ENCODE measurements around the gene MKRN1. TPM values are rescaled to one million over a fixed set of nuclear protein-coding genes. Genes with fewer than 3 reads are reported as not detected.
"Not testable (repeated sequence)": the region's sequence is repeated elsewhere in the genome, so short reads cannot be mapped to it uniquely, and the experiment has no call there.

MKRN1 gene
- polyA plus RNA-seq, 1 donor (not counting 4 experiments of a cell fraction or from before 2014, with no cell fraction given), result 52.9 TPM

DNA sequence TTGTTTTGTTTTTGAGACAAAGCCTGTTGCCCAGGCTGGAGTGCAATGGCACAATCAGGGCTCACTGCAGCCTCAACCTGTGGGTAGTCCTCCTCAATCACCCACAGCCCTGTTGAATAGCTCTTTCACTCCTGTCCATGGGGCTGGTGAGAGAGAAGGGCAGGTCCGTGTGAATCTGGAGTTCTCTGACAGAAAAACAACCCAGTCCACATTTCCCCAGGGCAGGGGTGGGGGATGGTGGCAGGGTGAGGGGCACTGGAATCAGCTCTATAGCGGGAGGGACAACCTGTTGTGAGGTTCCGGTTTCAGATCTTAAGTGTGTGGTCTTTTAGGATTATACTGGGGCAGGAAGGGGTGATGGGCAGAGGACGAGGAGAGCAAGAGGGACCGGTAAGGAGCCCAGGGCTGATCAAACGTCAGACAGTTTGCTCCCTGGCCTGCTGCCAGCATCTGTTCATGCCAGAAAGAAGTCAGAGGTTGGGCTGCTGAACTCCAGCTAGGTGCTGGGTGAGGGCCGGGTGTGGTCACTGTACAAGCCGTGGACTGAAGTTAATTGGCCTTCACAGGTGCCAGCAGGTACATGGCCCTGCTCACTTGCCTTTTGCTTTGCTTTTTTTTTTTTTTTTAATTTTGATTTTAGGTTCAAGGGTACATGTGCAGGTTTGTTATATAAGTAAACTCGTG, 33.2 kb upstream of the MKRN1 start:
- no peak for TF ChIP-seq EZH2 (IDR thresholded peaks at IDR 0.05; ENCODE audit: low read length)
- TF ChIP-seq, protein P1, sequence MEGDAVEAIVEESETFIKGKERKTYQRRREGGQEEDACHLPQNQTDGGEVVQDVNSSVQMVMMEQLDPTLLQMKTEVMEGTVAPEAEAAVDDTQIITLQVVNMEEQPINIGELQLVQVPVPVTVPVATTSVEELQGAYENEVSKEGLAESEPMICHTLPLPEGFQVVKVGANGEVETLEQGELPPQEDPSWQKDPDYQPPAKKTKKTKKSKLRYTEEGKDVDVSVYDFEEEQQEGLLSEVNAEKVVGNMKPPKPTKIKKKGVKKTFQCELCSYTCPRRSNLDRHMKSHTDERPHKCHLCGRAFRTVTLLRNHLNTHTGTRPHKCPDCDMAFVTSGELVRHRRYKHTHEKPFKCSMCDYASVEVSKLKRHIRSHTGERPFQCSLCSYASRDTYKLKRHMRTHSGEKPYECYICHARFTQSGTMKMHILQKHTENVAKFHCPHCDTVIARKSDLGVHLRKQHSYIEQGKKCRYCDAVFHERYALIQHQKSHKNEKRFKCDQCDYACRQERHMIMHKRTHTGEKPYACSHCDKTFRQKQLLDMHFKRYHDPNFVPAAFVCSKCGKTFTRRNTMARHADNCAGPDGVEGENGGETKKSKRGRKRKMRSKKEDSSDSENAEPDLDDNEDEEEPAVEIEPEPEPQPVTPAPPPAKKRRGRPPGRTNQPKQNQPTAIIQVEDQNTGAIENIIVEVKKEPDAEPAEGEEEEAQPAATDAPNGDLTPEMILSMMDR (optimal IDR thresholded peaks at IDR 0.05 in 1 of 3, IDR thresholded peaks at IDR 0.05 in 1 of 3, conservative IDR thresholded peaks at IDR 0.05 in 1 of 3; ENCODE audit: extremely low read depth in 1 of 3, insufficient read depth in 2 of 3, low read length in 3 of 3), result no peak
- H3K9ac ChIP-seq (ENCODE audit: control insufficient read depth, extremely low read depth, insufficient read depth, low read length), result no peak overlapping the region
- no peak for FAIRE-seq
- H3K9me1 ChIP-seq (ENCODE audit: control insufficient read depth, extremely low read depth, insufficient read depth, low read length), result no peaks in the 10 kb centered on the region
- no peak overlapping the region for H2AFZ ChIP-seq (ENCODE audit: control insufficient read depth, low read length)
- no peaks in the 10 kb centered on the region for H3K4me1 ChIP-seq (ENCODE audit: control insufficient read depth, extremely low read depth, insufficient read depth, low read length)
- H4K20me1 ChIP-seq (ENCODE audit: control insufficient read depth, extremely low read depth, insufficient read depth, low read length), result no peaks in the 10 kb centered on the region
- H3K4me2 ChIP-seq (ENCODE audit: control insufficient read depth, extremely low read depth, insufficient read depth, low read depth, low read length), result no peak overlapping the region
- H3K9me3 ChIP-seq (ENCODE audit: control insufficient read depth, low read depth, low read length), result no peaks in the 10 kb centered on the region
- no peaks in the 10 kb centered on the region for H3K36me3 ChIP-seq (ENCODE audit: control insufficient read depth in 2 of 2, extremely low read depth in 1 of 2, insufficient read depth in 2 of 2, low read length in 2 of 2)
- no peak overlapping the region for H3K4me3 ChIP-seq (ENCODE audit: control insufficient read depth in 2 of 3, extremely low read depth in 1 of 3, insufficient read depth in 2 of 3, low read depth in 1 of 3, low read length in 3 of 3)
- no peak overlapping the region for H3K27ac ChIP-seq (ENCODE audit: control insufficient read depth, insufficient read depth, low read length)
- dilution Hi-C loops (cut with MboI; ENCODE audit: extremely low pct_ligation_motif_present, low sequenced_read_pairs), result no loop called here
- H3K27me3 ChIP-seq (ENCODE audit: control insufficient read depth, extremely low read depth, insufficient read depth, low read length), result no peaks in the 10 kb centered on the region
- no peaks in the 10 kb centered on the region for H3K79me2 ChIP-seq (ENCODE audit: control insufficient read depth, insufficient read depth, low read length)
- DNase-seq (ENCODE audit: low read depth, low spot score), result no peak

DNA sequence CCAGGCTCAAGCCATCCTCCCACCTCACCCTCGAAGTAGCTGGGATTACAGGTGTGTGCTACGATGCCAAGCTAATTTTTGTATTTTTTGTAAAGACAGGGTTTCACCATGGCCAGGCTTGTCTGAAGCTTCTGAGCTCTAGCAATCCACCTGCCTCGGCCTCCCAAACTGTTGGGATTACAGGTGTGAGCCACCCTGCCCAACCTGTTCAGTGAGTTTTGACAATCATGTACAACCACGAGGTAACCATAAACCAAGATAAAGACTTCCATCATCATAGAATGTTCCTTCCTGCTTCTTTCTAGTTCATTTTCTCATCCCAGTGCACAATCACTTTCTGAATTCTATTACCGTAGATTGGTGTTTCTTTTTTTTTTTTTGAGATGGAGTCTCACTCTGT, 30.5 kb upstream of the MKRN1 start:
- no peaks in the 10 kb centered on the region for H4K20me1 ChIP-seq (ENCODE audit: control insufficient read depth, extremely low read depth, insufficient read depth, low read length)
- no peak overlapping the region for H3K4me3 ChIP-seq (ENCODE audit: control insufficient read depth in 2 of 3, extremely low read depth in 1 of 3, insufficient read depth in 2 of 3, low read depth in 1 of 3, low read length in 3 of 3)
- no peaks in the 10 kb centered on the region for H3K4me1 ChIP-seq (ENCODE audit: control insufficient read depth, extremely low read depth, insufficient read depth, low read length)
- no peak overlapping the region for H3K4me2 ChIP-seq (ENCODE audit: control insufficient read depth, extremely low read depth, insufficient read depth, low read depth, low read length)
- H3K79me2 ChIP-seq (ENCODE audit: control insufficient read depth, insufficient read depth, low read length), result no peaks in the 10 kb centered on the region
- TF ChIP-seq EZH2 (IDR thresholded peaks at IDR 0.05; ENCODE audit: low read length), result no peak
- TF ChIP-seq, protein P1 (optimal IDR thresholded peaks at IDR 0.05 in 1 of 3, IDR thresholded peaks at IDR 0.05 in 1 of 3, conservative IDR thresholded peaks at IDR 0.05 in 1 of 3; ENCODE audit: extremely low read depth in 1 of 3, insufficient read depth in 2 of 3, low read length in 3 of 3), result no peak
- H3K27me3 ChIP-seq (ENCODE audit: control insufficient read depth, extremely low read depth, insufficient read depth, low read length), result no peaks in the 10 kb centered on the region
- dilution Hi-C loops (cut with MboI; ENCODE audit: extremely low pct_ligation_motif_present, low sequenced_read_pairs), result no loop called here
- H2AFZ ChIP-seq (ENCODE audit: control insufficient read depth, low read length), result no peak overlapping the region
- H3K27ac ChIP-seq (ENCODE audit: control insufficient read depth, insufficient read depth, low read length), result no peak overlapping the region
- FAIRE-seq, result no peak
- no peak overlapping the region for H3K9ac ChIP-seq (ENCODE audit: control insufficient read depth, extremely low read depth, insufficient read depth, low read length)
- H3K9me1 ChIP-seq (ENCODE audit: control insufficient read depth, extremely low read depth, insufficient read depth, low read length), result no peaks in the 10 kb centered on the region
- no peak for DNase-seq (ENCODE audit: low read depth, low spot score)
- H3K36me3 ChIP-seq (ENCODE audit: control insufficient read depth in 2 of 2, extremely low read depth in 1 of 2, insufficient read depth in 2 of 2, low read length in 2 of 2), result no peaks in the 10 kb centered on the region
- H3K9me3 ChIP-seq (ENCODE audit: control insufficient read depth, low read depth, low read length), result no peaks in the 10 kb centered on the region

DNA sequence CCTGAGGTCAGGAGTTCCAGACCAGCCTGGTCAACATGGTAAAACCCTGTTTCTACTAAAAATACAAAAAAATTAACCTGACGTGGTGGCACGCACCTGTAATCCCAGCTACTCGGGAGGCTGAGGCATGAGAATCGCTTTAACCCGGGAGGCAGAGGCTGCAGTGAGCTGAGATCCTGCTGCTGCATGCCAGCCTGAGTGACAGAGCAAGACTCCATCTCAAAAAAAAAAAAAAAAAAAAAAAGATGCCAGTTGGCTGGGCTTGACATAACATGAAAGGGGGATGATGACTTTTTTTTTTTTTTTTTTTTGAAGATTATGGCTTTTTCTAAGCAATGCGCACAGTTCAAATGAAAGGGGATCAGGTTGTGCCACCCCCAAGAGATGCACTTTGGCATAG, 28.3 kb upstream of the MKRN1 start:
- H3K9me3 ChIP-seq (ENCODE audit: control insufficient read depth, low read depth, low read length); H3K36me3 ChIP-seq (ENCODE audit: control insufficient read depth in 2 of 2, extremely low read depth in 1 of 2, insufficient read depth in 2 of 2, low read length in 2 of 2); H3K9ac ChIP-seq (ENCODE audit: control insufficient read depth, extremely low read depth, insufficient read depth, low read length); H3K27me3 ChIP-seq (ENCODE audit: control insufficient read depth, extremely low read depth, insufficient read depth, low read length); H3K4me2 ChIP-seq (ENCODE audit: control insufficient read depth, extremely low read depth, insufficient read depth, low read depth, low read length); H2AFZ ChIP-seq (ENCODE audit: control insufficient read depth, low read length); DNase-seq (ENCODE audit: low read depth, low spot score); H3K4me1 ChIP-seq (ENCODE audit: control insufficient read depth, extremely low read depth, insufficient read depth, low read length); H3K27ac ChIP-seq (ENCODE audit: control insufficient read depth, insufficient read depth, low read length); H3K79me2 ChIP-seq (ENCODE audit: control insufficient read depth, insufficient read depth, low read length); H3K4me3 ChIP-seq (ENCODE audit: control insufficient read depth in 2 of 3, extremely low read depth in 1 of 3, insufficient read depth in 2 of 3, low read depth in 1 of 3, low read length in 3 of 3); FAIRE-seq; H4K20me1 ChIP-seq (ENCODE audit: control insufficient read depth, extremely low read depth, insufficient read depth, low read length); dilution Hi-C loops (cut with MboI; ENCODE audit: extremely low pct_ligation_motif_present, low sequenced_read_pairs); H3K9me1 ChIP-seq (ENCODE audit: control insufficient read depth, extremely low read depth, insufficient read depth, low read length): not testable (repeated sequence)
